Measurements from ENCODE around the gene TRDMT1. TPM values are rescaled to one million over a fixed set of nuclear protein-coding genes. Genes with fewer than 3 reads are reported as not detected.

Gene TRDMT1
- total RNA-seq, 2 donors from 2014 or later: 7.3 to 7.5 TPM

DNA sequence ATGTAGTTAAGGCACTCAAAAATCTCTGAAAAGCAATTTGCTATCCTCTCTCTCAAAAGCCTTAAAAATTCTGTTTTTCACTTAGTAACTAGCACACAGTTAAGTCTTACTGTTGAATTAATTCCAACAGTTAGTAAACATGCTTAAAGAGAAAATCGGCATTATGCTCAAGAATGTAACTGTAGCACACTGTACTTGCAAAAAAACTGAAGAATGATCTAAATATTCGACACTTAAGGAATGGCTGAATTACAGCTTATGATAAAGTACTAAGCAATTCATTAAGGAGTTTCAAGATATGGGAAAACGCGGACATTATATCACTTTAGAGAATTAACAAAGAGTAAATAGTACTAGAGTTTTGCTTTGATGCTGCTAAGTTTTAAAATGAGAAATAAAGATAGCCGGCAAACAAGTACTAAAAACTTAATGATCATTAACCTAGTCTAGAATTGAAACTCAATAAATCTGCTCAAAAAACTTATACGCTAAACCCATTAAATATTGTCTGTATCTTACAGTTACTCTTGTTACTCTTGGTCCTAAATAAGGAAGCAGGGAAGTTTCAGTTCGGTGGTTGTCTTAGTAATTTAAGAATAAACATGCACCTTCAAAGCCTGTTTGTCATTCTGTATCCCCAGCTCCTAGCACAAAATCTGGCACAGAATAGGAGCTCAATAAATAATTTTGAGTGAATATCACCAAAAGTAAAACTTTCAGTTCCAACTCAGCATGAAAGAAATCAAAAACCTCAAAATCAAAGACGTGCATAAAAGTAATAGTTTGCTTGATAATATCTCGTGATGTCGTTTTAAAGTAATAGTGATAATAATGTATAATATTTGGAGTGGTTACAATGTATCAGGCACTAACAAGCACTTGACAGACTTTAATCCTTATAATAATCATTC, 1.2 kb downstream of the TRDMT1 start:
- H3K9me3 ChIP-seq: no peaks in the 10 kb centered on the region
- peak overlapping the region; percentile 88 to 96 (median 94) for H3K27ac ChIP-seq
- H3K27me3 ChIP-seq: no peaks in the 10 kb centered on the region
- peaks cover 15% of the 10 kb centered on the region for H3K4me1 ChIP-seq
- TF ChIP-seq POLR2A (IDR thresholded peaks at IDR 0.05): no peak
- TF ChIP-seq, protein P1, sequence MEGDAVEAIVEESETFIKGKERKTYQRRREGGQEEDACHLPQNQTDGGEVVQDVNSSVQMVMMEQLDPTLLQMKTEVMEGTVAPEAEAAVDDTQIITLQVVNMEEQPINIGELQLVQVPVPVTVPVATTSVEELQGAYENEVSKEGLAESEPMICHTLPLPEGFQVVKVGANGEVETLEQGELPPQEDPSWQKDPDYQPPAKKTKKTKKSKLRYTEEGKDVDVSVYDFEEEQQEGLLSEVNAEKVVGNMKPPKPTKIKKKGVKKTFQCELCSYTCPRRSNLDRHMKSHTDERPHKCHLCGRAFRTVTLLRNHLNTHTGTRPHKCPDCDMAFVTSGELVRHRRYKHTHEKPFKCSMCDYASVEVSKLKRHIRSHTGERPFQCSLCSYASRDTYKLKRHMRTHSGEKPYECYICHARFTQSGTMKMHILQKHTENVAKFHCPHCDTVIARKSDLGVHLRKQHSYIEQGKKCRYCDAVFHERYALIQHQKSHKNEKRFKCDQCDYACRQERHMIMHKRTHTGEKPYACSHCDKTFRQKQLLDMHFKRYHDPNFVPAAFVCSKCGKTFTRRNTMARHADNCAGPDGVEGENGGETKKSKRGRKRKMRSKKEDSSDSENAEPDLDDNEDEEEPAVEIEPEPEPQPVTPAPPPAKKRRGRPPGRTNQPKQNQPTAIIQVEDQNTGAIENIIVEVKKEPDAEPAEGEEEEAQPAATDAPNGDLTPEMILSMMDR (IDR thresholded peaks at IDR 0.05): no peak
- no peak for ATAC-seq
- intact Hi-C loops (cut with DNase I): no loop called here
- no peak for DNase-seq
- 4 to 7% methylated on average over 10 of the region's 10 CpGs for WGBS, 2 donors
- no peaks in the 10 kb centered on the region for H3K36me3 ChIP-seq (replicated peaks in 1 of 2; ENCODE audit: insufficient read depth in 1 of 2, low read depth in 2 of 2)
- H3K4me3 ChIP-seq: peak overlapping the region; percentile 50 to 79

DNA sequence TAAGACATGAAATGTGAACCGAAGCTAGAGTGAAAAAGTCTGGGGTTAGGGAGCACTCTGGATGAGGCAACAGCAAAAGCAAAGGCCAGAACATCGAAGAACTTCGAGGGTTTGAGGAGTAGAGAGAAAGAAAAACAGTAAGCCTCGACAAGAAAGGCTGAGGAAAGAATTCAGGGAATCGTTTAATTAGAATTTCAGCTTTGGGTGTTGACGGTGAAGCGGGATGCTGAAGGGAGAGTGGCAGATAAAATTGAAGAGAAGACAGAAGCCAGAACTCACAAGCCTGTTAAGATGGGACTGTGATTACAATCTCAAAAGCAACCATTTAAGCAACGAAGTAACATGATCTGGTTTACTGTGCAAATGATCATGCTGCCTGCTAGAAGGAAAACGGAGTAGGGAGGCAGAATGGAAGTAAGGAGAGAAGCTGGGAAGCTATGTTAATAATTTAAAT, 2.1 kb downstream of the TRDMT1 start:
- H3K36me3 ChIP-seq (replicated peaks in 1 of 2; ENCODE audit: insufficient read depth in 1 of 2, low read depth in 2 of 2): no peaks in the 10 kb centered on the region
- DNase-seq: no peak
- intact Hi-C loops (cut with DNase I): no loop called here

DNA sequence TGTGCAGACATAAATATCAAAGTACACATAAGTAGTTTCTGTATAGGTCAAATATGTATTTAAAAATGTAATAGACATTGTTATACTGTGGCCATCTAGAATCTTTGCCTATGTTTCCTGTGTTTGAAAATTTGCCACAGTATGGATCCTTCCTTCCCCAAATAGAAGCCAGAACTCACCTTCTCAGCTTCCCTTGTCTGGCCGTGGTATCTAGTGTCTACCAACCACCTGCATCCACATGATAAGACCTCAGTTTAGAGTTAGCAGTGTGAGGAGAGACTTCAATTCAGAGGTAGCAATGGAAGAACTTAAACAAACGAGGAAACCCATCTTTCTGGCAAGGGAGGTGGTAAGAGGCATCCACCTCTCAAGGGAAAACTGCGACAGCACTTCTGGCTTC, 4.9 kb downstream of the TRDMT1 start:
- DNase-seq (no peak), ATAC-seq (no peak)
- H3K4me1 ChIP-seq: peaks cover 11% of the 10 kb centered on the region
- 64 to 70% methylated on average over 3 of the region's 3 CpGs for WGBS, 2 donors
- intact Hi-C loops (cut with DNase I): no loop called here
- no peaks in the 10 kb centered on the region for H3K36me3 ChIP-seq (replicated peaks in 1 of 2; ENCODE audit: insufficient read depth in 1 of 2, low read depth in 2 of 2)
- no peaks in the 10 kb centered on the region for H3K9me3 ChIP-seq
- H3K4me3 ChIP-seq: no peak overlapping the region
- no peak overlapping the region for H3K27ac ChIP-seq
- no peak for TF ChIP-seq POLR2A (IDR thresholded peaks at IDR 0.05)
- TF ChIP-seq, protein P1 (IDR thresholded peaks at IDR 0.05): no peak
- no peaks in the 10 kb centered on the region for H3K27me3 ChIP-seq

More for the DNA sequence above, 2.1 kb downstream of the TRDMT1 start:
- Histone ChIP-seq H3K27ac (no peak overlapping the region), H3K27me3 (no peaks in the 10 kb centered on the region), H3K4me1 (peaks cover 15% of the 10 kb centered on the region), H3K9me3 (no peaks in the 10 kb centered on the region), H3K4me3 (no peak overlapping the region)
- WGBS, 2 donors: 45 to 61% methylated on average over 9 of the region's 9 CpGs
- ATAC-seq: no peak
- TF ChIP-seq, protein P1 (IDR thresholded peaks at IDR 0.05): no peak
- no peak for TF ChIP-seq POLR2A (IDR thresholded peaks at IDR 0.05)

DNA sequence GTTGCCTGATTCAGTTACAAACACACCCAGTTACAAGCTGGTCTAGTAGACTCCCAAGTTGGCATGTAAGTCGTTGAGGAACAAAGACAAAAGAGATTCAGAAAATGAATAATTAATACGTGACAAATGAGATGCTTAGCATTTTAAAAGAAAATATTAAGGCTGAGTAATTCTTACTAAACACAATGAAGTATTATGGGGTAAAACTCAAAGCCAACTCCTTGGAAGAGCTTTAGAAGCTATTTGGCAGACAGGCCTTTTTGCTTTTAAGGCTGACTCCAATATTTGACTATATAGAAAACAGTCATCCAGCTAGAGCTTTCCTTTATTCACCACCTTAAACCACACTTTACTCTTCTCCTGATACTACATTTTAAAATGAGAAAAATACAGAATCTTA, 5.4 kb downstream of the TRDMT1 start:
- H3K4me3 ChIP-seq: no peak overlapping the region
- H3K4me1 ChIP-seq: peaks cover 10% of the 10 kb centered on the region
- no peaks in the 10 kb centered on the region for H3K36me3 ChIP-seq (replicated peaks in 1 of 2; ENCODE audit: insufficient read depth in 1 of 2, low read depth in 2 of 2)
- H3K27ac ChIP-seq: no peak overlapping the region
- no peaks in the 10 kb centered on the region for H3K9me3 ChIP-seq
- no peaks in the 10 kb centered on the region for H3K27me3 ChIP-seq
- ATAC-seq: no peak
- intact Hi-C loops (cut with DNase I): no loop called here
- TF ChIP-seq, protein P1 (IDR thresholded peaks at IDR 0.05): no peak
- no peak for TF ChIP-seq POLR2A (IDR thresholded peaks at IDR 0.05)
- WGBS, 2 donors: 76 to 77% methylated on average over 2 of the region's 2 CpGs
- DNase-seq: no peak
